Body of pancreas (tissue), 4 donors: ENCODE data around the gene CDC45.

Experiments used
- POLR2A ChIP-seq, 3 donors: fragments of 450-650 bp; IDR thresholded peaks; one replicate each; pipeline ENCODE4 v1.6.1; 2016; ENCODE audit warnings: antibody characterized with exemption in 3 of 3, mild to moderate bottlenecking in 2 of 3
- TF ChIP-seq, protein P1 (sequence below), 7 experiments: fragments of 450-650 bp in 4 of 7; fragments of 200-600 bp in 3 of 7; sonication (generic) in 3 of 7; IDR thresholded peaks; one replicate each; pipeline ENCODE4 v1.5.1; 2016 to 2019; ENCODE audit warnings: antibody characterized with exemption in 7 of 7

DNA sequence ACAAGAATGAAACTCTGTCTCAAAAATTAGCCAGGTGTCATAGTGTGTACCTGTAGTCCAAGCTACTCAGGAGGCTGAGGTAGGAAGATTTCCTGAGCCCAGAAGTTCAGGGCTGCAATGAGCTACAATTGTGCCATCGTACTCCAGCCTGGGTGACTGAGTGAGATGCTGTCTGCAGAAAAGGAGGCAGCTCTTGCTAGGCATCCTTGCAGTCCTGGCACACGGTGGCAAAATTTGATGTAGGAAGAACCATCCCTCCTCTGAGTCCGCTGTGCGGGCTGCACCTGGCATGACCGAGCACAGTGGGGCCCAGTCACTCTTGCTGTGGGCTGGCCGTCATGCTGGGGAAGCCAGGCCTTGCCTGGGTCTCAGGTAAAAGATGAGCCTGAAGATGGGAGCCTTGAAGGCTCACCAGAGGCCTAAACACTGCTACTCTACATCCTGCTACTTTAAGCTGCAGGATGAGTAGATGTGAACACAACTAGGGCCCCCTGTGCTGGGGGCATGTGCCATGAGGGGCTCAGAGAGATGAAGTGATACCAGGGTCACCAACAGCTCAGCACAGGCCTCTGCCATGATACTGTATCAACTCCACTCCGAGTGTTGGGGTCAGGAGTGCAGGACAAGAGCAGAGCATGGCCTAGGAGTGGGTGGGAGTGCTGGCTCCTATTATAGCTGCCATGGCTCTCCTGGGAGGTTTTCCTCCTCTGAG, 18.6 kb downstream of the CDC45 start:
- TF ChIP-seq, protein P1, sequence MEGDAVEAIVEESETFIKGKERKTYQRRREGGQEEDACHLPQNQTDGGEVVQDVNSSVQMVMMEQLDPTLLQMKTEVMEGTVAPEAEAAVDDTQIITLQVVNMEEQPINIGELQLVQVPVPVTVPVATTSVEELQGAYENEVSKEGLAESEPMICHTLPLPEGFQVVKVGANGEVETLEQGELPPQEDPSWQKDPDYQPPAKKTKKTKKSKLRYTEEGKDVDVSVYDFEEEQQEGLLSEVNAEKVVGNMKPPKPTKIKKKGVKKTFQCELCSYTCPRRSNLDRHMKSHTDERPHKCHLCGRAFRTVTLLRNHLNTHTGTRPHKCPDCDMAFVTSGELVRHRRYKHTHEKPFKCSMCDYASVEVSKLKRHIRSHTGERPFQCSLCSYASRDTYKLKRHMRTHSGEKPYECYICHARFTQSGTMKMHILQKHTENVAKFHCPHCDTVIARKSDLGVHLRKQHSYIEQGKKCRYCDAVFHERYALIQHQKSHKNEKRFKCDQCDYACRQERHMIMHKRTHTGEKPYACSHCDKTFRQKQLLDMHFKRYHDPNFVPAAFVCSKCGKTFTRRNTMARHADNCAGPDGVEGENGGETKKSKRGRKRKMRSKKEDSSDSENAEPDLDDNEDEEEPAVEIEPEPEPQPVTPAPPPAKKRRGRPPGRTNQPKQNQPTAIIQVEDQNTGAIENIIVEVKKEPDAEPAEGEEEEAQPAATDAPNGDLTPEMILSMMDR (IDR thresholded peaks at IDR 0.05) = no peak
- no peak for TF ChIP-seq POLR2A (IDR thresholded peaks at IDR 0.05)
